ENCODE data around the gene PLCD3.

Gene PLCD3

GRCh38 chr17:45101883-45102811 is 30.2 kb downstream of the PLCD3 start:
- no peak for TF ChIP-seq GATA3 (IDR thresholded peaks at IDR 0.05; ENCODE audit: low read depth, low read length)
- TF ChIP-seq GATA2 (IDR thresholded peaks at IDR 0.05; ENCODE audit: low read depth, low read length): no peak

- TF ChIP-seq GATA3 (IDR thresholded peaks at IDR 0.05; ENCODE audit: low read depth, low read length) (no peak), GATA2 (IDR thresholded peaks at IDR 0.05; ENCODE audit: low read depth, low read length) (no peak)
Measured at GRCh38 chr17:45101546-45101882, 30.8 kb downstream of the PLCD3 start.

- TF ChIP-seq GATA2 (IDR thresholded peaks at IDR 0.05; ENCODE audit: low read depth, low read length): no peak
- TF ChIP-seq GATA3 (IDR thresholded peaks at IDR 0.05; ENCODE audit: low read depth, low read length): no peak
Measured at GRCh38 chr17:45098869-45099616, 33.3 kb downstream of the PLCD3 start.

- TF ChIP-seq GATA3 (IDR thresholded peaks at IDR 0.05; ENCODE audit: low read depth, low read length) (no peak), GATA2 (IDR thresholded peaks at IDR 0.05; ENCODE audit: low read depth, low read length) (no peak)
Measured at GRCh38 chr17:45098081-45098868, 34.0 kb downstream of the PLCD3 start.

- TF ChIP-seq GATA2 (IDR thresholded peaks at IDR 0.05; ENCODE audit: low read depth, low read length) (no peak), GATA3 (IDR thresholded peaks at IDR 0.05; ENCODE audit: low read depth, low read length) (no peak)
Measured at GRCh38 chr17:45096926-45097325, 35.4 kb downstream of the PLCD3 start.

DNA sequence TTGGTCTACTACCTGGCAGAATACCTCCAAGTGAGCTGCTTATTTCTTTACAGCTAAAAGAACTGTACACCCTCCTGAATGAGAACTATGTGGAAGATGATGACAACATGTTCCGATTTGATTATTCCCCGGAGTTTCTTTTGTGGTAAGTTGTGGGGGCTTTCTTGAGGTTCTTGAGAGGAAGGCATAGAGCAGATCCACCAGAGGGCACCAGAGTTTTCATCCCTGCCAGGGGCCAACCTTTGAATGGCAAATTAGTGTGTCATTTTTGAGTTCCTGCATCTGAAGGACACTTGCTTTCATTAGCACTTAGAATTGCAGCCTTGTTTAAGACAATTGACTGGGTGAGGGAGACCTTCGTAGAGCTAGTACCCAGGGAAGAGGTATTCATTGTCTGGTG is 36.2 kb downstream of the PLCD3 start:
- TF ChIP-seq GATA2 (IDR thresholded peaks at IDR 0.05; ENCODE audit: low read depth, low read length) (no peak), GATA3 (IDR thresholded peaks at IDR 0.05; ENCODE audit: low read depth, low read length) (no peak)

DNA sequence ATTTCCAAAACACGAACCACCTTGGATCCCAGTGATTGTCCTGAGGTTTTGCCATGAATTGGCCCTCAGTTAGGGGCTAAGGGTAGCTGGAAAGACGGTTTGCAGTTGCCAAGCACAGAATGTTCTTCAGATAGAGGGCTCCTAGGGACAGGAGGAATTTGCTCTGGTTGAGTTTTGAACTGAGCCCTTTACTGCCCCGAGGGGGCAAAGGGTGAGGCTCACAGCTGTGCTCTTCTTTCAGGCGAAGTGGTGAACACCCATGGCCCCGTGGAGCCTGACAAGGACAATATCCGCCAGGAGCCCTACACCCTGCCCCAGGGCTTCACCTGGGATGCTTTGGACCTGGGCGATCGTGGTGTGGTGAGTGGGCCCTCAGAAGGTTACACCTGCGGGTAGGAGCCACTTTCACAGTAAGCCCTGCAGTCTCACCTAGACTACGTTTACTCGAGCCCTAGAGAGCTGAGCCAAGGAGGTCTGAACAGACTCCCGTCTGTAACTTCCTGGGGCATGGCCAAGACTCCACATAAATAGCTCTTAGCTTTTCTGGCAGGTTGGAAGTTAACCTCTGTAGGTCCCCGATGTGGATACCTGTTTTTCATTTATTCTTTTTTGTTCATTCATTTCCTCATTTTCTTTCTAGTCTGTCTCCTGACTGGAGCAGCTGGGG is 38.7 kb downstream of the PLCD3 start:
- TF ChIP-seq GATA3 (IDR thresholded peaks at IDR 0.05; ENCODE audit: low read depth, low read length) (no peak), GATA2 (IDR thresholded peaks at IDR 0.05; ENCODE audit: low read depth, low read length) (no peak)

GRCh38 chr17:45092911-45093430 is 39.3 kb downstream of the PLCD3 start:
- TF ChIP-seq GATA2 (IDR thresholded peaks at IDR 0.05; ENCODE audit: low read depth, low read length) (no peak), GATA3 (IDR thresholded peaks at IDR 0.05; ENCODE audit: low read depth, low read length) (no peak)

DNA sequence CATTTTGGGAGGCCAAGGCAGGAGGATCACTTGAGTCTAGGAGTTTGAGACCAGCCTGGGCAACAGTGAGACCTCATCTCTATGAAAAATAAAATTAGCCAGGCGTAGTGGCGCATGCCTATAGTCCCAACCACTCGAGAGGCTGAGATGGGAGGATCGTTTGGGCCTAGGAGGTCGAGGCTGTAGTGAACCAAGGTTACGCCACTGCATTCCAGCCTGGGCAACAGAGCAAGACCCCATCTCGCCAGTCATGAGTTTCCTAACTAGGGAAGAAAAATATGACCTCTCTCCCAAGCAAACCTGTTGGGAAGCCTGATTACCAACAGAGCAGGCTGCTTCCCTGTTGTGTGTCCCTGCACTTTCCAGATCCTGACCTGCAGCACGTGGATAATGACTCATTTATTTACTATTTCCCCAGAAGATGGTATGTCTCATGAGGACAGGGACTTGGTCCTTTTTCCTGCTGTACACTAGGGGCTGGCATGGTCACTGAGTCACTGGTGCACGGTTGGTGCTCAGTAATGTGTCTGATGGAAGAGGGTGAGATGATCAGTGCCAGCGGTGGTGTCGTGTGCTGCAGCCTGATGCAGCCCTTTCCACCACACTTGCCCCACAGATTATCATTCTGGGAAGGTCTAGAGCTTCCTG is 40.4 kb downstream of the PLCD3 start:
- TF ChIP-seq GATA2 (IDR thresholded peaks at IDR 0.05; ENCODE audit: low read depth, low read length) (no peak), GATA3 (IDR thresholded peaks at IDR 0.05; ENCODE audit: low read depth, low read length) (no peak)

GRCh38 chr17:45090711-45091110 is 41.6 kb downstream of the PLCD3 start:
- TF ChIP-seq GATA2 (IDR thresholded peaks at IDR 0.05; ENCODE audit: low read depth, low read length): no peak
- no peak for TF ChIP-seq GATA3 (IDR thresholded peaks at IDR 0.05; ENCODE audit: low read depth, low read length)

DNA sequence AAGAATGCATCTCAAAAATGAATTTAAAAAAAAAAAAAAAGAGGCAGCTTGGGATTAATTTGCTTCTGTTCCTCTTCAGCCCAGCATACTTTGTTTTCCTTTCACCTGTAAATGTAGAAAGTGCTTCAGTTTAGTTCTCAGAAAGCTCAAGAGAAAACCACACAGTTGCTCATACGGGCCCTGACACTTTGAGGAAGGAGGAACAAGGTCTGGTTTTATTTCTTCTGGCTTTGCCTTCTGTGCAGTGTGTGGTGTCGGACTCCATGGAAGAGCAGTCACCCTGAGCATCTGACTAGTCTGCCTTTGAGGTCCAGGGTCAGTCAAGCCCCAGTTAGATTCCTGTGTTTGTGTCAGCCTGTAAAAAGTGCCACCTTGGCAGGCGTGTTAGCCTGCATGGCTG is 43.6 kb downstream of the PLCD3 start:
- TF ChIP-seq GATA2 (IDR thresholded peaks at IDR 0.05; ENCODE audit: low read depth, low read length): no peak
- TF ChIP-seq GATA3 (IDR thresholded peaks at IDR 0.05; ENCODE audit: low read depth, low read length): no peak

DNA sequence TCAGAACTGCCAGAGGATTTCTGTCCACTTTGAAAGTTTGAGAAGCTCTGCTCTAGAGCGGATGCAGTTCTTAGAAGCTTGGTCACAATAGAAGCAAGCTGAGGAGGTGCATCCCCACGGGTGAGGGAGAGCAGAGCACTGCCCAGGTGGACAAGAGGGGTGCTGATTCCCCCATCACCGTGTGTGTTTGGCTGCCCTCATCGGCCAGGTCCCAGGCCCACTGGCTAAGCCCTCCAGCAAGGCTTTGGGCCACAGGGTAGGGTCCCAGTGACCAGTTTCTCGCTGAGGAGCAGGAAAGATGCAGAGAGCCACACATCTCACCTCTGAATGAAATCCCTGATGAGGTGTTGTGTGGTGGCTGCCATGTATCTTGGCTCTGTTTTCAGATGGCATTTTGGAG is 44.3 kb downstream of the PLCD3 start:
- TF ChIP-seq GATA2 (IDR thresholded peaks at IDR 0.05; ENCODE audit: low read depth, low read length) (no peak), GATA3 (IDR thresholded peaks at IDR 0.05; ENCODE audit: low read depth, low read length) (no peak)

GRCh38 chr17:45087504-45087975 is 44.8 kb downstream of the PLCD3 start:
- TF ChIP-seq GATA3 (IDR thresholded peaks at IDR 0.05; ENCODE audit: low read depth, low read length) (no peak), GATA2 (IDR thresholded peaks at IDR 0.05; ENCODE audit: low read depth, low read length) (no peak)
